ENCODE data around the gene CFAP157. TPM values are rescaled to one million over a fixed set of nuclear protein-coding genes. Genes with fewer than 3 reads are reported as not detected.

Gene CFAP157
- total RNA-seq, 1 experiment from 2014 or later, result not detected

DNA sequence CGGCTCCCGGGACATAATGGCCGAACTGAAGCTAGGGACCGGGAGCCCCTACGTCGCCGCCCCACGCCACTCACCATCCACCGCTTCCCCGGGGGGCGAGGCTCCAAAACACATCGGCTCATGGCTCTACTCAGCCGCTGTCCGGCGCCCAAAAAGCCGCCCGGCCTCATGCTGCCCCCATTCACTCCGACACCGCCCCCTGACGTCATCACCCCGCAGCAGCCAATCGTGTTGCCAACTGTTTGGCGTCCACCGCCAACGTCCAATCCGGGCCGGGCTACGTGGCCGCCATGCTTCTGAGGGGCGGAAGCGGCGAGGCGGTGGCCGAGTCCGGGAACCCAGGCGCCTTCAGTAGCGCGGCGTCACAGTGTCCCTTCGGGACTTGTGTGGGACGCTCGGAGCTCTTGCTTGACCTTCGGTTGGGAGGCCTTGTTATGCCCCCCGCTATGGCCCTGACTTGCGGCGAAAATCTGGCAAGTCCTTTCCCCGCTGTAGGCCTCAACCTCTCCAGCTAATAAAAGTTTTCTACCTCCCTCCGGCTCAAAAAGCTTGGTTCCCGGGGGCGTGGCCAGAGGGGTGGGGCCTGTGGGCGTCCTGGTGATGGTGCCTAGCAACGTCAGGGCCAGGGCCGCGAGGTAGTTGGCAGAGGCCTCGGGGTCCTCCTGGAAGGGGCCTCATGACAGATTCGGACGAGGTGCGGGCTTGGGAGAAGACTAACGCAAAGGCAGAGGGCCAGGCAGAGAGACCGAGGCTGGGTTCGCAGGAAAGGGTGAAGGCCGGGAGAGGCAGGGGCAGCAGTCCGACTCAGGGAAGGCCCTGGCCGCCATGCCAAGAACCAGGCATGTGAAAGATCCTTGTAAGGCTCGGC lies 8.9 kb downstream of the CFAP157 start, which contains the start of the genes PTRH1 and TTC16:
TSS of gene PTRH1 (minus strand) at position 194 of the 868 bp plus-strand sequence. CDS start at position 170, 24 bp downstream.
TSS of gene TTC16 (plus strand) at position 610 of the 868 bp plus-strand sequence. CDS start at position 677, 67 bp downstream.
- DNase-seq (ENCODE audit: low read depth), result peak; percentile 100

DNA sequence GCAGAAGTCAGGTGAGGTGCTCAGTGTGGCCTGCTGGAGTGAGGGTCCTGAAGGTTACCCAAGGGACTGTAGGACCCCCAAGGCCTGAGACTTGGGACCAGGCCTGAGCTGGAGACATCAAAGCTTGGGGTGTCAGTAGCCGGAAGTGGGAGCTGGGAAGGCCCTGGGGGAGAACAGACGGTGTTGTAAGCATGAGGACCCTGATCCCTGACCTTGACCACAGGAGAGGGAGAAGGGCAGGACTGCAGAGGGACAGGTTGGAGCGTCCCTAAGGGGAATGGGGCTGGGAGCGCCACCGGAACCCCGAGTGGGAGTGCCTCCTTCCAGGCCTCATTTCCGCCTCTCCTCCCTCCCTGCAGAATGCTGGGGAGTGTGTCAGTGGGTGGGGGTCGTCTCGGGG lies 9.6 kb downstream of the CFAP157 start:
- no peak for DNase-seq (ENCODE audit: low read depth)

- DNase-seq (ENCODE audit: low read depth), result no peak
These were observed 11.0 kb downstream of the CFAP157 start for GRCh38 chr9:127717766-127718165.

DNA sequence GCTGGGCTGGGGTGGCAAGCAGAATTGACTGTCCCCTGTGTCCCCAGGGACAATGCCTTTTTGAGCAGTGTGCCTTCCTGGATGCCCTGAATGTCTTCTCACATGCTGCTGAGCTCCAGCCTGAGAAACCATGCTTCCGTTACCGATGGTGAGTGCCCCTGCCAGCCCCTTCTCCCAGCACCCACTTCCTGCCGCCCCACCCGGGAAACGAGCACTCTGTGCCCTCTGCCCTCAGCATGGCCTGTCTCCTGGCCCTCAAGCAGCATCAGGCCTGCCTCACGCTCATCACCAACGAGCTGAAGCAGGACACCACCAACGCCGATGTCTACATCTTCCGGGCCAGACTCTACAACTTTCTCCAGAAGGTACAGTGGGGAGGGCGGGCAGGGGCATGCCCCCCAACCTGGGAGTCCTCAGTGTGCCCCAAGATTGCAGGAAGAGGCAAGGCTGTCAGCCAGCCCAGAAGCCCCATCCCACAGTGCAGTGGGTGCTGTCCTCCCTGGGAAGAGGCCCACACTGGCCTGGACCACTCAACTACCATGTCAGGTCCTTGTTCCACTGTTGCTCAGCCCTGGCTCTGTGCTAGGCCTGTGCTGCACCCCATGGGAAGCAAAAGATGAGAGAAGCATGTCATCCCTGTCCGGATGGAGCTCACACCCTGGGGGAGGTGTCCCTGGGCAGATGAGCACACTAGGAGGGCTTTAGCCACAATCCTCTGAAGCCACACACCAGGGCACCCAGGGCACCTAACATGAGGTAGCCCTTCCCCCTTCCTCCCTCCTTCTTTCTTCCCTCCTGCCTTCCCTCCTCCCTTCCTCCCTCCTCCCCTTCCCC lies 13.5 kb downstream of the CFAP157 start:
- no peak for DNase-seq (ENCODE audit: low read depth)

DNA sequence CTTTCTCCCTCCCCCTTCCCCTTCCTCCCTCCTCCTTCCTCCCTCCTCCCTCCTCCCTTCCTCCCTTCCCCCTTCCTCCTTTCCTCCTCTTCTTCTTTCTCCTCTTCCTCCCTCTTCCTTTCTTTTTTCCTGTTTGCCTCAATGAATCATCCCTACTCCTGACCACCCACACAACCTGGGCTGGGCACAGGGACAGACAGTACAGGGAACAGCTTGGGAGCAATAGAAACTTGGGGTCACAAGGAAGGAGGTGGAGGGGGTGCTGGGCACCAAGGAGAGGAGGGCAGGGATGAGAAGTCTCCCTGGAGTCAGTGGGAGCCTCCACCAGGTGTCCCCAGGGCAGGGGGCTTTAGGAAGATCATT lies 14.1 kb downstream of the CFAP157 start:
- DNase-seq (ENCODE audit: low read depth), result no peak

- DNase-seq (ENCODE audit: low read depth), result peak; percentile 57
These were observed 14.6 kb downstream of the CFAP157 start for GRCh38 chr9:127721391-127721821.

- no peak for DNase-seq (ENCODE audit: low read depth)
These were observed 15.4 kb downstream of the CFAP157 start for GRCh38 chr9:127722055-127722745.

- no peak for DNase-seq (ENCODE audit: low read depth)
These were observed 16.2 kb downstream of the CFAP157 start for GRCh38 chr9:127723013-127723412.

GRCh38 chr9:127723444-127723843 lies 16.7 kb downstream of the CFAP157 start:
- peak; percentile 86 for DNase-seq (ENCODE audit: low read depth)

DNA sequence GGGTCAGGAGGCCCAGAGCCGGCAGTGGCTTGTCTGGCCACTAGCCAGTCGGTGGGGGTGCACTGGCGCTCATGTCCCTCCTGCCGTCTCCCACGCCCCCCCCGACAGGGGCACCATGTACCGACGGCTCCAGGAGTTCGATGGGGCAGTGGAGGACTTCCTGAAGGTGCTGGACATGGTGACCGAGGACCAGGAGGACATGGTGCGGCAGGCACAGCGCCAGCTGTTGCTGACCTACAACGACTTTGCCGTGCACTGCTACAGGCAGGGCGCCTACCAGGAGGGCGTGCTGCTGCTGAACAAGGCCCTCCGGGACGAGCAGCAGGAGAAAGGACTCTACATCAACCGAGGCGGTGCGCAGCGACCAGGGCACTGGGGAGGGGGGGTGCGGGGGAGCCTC lies 17.2 kb downstream of the CFAP157 start:
- DNase-seq (ENCODE audit: low read depth), result no peak

GRCh38 chr9:127726871-127727270 lies 20.1 kb downstream of the CFAP157 start:
- no peak for DNase-seq (ENCODE audit: low read depth)

- DNase-seq (ENCODE audit: low read depth), result no peak
These were observed 22.0 kb downstream of the CFAP157 start for GRCh38 chr9:127728808-127729207.

GRCh38 chr9:127729522-127730256 lies 22.9 kb downstream of the CFAP157 start:
- DNase-seq (ENCODE audit: low read depth), result no peak

GRCh38 chr9:127730262-127730661 lies 23.5 kb downstream of the CFAP157 start:
- no peak for DNase-seq (ENCODE audit: low read depth)

DNA sequence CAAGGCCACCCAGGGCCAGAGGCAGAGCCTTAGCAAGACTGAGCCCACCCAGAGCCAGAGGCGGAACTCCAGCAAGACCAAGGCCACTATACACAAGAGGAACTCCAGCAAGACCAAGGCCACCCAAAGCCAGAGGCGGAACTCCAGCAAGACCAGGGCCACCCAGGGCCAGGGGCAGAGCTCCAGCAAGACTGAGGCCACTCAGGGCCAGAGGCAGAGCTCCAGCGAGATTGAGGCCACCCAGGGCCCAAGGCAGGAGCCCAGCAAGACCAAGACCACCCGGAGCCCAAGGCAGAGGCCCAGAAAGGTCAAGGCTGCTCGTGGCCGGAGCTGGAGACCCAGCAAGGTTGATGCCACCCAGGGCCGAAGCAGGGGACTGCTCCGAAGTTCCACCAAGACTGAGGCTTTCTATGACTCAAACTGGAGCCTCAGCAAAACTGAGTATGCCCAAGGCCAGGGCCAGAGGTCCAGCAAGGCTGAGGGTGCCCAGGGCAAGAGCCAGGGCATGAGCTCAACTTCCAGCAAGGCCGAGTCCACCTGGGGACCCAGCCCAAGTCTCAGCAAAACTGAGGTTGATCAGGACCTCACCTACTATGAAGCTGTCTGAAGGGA lies 24.1 kb downstream of the CFAP157 start:
- DNase-seq (ENCODE audit: low read depth), result no peak

GRCh38 chr9:127731938-127732337 lies 25.1 kb downstream of the CFAP157 start:
- DNase-seq (ENCODE audit: low read depth), result no peak

GRCh38 chr9:127732444-127732843 lies 25.7 kb downstream of the CFAP157 start:
- DNase-seq (ENCODE audit: low read depth), result no peak

DNA sequence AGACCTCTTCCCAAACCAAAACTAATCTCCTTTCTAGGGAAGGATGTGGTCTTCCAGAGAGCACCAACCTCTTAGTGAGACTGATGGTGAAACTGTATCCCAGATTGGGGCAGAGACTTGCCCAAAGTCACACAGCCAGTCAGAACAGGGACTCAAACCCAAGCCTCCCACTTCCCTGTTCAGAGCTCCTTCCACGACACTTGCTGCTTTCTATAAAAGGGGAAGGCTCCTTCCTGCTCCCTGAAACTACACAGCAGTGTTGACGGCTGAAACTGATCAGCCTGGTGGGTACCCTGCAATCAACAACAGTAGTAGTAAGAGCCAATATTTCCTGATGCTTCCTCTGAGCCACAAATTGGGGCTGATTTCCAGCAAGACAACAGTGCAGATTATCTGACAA lies 26.8 kb downstream of the CFAP157 start:
- no peak for DNase-seq (ENCODE audit: low read depth)

DNA sequence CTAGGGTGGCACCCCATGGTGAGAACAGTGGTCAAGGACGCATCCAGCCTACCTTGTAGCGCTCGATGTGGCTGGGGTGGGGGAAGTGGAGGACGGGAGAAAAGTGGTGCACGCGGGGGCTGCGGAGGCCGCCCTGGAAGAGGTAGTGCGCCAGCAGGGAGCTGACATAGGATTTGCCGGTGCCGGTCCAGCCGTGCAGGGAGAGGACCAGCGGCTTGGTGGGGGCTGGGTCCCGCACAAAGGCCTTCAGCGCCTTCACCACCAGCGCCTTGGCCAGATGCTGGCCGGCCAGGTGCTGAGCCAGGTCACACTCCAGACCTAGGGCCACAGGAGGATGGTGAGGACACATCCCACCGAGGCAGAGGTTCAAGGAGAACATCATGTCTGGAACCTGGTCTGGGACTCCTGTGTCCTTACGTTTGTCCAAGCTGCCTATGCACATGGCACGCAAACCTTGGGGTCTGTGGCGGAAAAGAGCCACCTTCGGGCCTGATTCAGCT lies 27.5 kb downstream of the CFAP157 start:
- DNase-seq (ENCODE audit: low read depth), result no peak

DNA sequence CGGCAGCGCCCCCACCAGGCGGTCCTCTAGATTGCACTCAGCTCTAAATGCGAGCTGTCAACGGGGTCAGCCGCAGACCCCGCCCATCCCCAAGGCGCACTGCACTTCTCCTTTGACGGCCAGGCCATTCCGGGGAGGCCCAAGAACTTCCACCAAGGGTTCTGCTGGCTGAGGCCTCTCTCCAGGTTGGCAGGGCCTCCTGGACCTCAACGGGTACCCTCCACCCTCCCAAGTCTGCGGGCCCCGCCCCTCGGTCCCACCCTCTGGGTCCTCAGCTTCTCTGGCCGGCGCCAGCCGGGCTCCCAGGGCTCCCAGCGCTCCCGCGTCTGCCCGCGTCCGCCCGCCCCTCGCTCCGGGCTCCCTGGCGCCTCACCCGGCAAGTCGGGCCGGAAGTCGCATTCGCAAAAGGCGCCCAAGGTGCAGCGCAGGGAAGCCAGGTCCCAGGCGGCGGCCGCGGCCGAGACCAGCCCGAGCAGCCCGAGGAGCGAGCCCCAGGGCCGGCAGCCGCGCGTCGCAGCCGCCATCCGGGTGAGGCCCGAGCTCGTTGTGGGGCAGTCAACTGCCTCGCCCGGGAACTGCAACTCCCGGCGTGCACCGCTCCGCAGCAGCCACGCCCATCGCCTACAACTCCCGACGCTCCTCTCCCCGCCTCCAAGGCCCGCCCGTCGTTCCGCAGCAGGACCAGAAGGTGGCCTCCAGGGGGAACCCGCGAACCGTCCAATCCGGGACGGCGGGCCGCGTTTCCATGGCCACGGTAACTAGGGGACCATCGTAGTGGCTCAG lies 28.1 kb downstream of the CFAP157 start, which contains the start of gene TOR2A:
TSS of gene TOR2A (minus strand) at position 548 of the 783 bp plus-strand sequence. CDS start at position 524, 24 bp downstream.
- DNase-seq (ENCODE audit: low read depth), result peak; percentile 100

Data from Daoy (cell line).